ENCODE measurements around the gene NSUN3. TPM values are rescaled to one million over a fixed set of nuclear protein-coding genes. Genes with fewer than 3 reads are reported as not detected.

Gene NSUN3
- polyA plus RNA-seq, 1 of the 3 experiments (the other 2 are of a cell fraction): 2.9 TPM

- peak overlapping the region; percentile 34 to 35; a peak in 3 of 4 replicates for H3K4me3 ChIP-seq (ENCODE audit: low read depth in 2 of 2, low read length in 1 of 2)
- H3K9me3 ChIP-seq: no peaks in the 10 kb centered on the region
- no peak for DNase-seq
- no peaks in the 10 kb centered on the region for H3K27me3 ChIP-seq (ENCODE audit: insufficient read depth)
- no peaks in the 10 kb centered on the region for H3K36me3 ChIP-seq (replicated peaks in 1 of 2; ENCODE audit: control insufficient read depth in 1 of 2, insufficient read depth in 2 of 2, low read length in 1 of 2)
- no peaks in the 10 kb centered on the region for H3F3A ChIP-seq (replicated peaks; ENCODE audit: insufficient read depth)
- WGBS (ENCODE audit: low lambda C conversion rate): 23% methylated on average over 9 of the region's 9 CpGs
- CTCF ChIA-PET: interaction anchor here (1.1 kb wide), 1 partner anchor 90 kb away, joined by 5 read pairs; no protein-coding TSS in a partner anchor
- peak overlapping the region; percentile 65 for H3K4me2 ChIP-seq
- TF ChIP-seq RXRA (IDR thresholded peaks at IDR 0.05; ENCODE audit: borderline replicate concordance, low read depth): no peak
- no peak for TF ChIP-seq EZH2phosphoT487 (IDR thresholded peaks at IDR 0.05; ENCODE audit: borderline replicate concordance, low read depth)
- no peak for TF ChIP-seq RCOR1 (IDR thresholded peaks at IDR 0.05; ENCODE audit: low read length)
- TF ChIP-seq ZBTB33 (IDR thresholded peaks at IDR 0.05; ENCODE audit: borderline replicate concordance, low read depth): no peak
- no peak for TF ChIP-seq RAD21 (IDR thresholded peaks at IDR 0.05; ENCODE audit: low read length)
- TF ChIP-seq USF1 (IDR thresholded peaks at IDR 0.05; ENCODE audit: borderline replicate concordance, low read depth): no peak
- TF ChIP-seq YY1 (IDR thresholded peaks at IDR 0.05; ENCODE audit: low read depth): no peak
- TF ChIP-seq GATA2 (CRISPR knock-in tag; IDR thresholded peaks at IDR 0.05): no peak
- no peak for TF ChIP-seq REST (IDR thresholded peaks at IDR 0.05; ENCODE audit: low read depth, low read length)
- no peak for TF ChIP-seq GABPA (IDR thresholded peaks at IDR 0.05; ENCODE audit: low read depth)
- TF ChIP-seq MAX (IDR thresholded peaks at IDR 0.05; ENCODE audit: low read depth): no peak
- no peak for TF ChIP-seq CHD2 (IDR thresholded peaks at IDR 0.05; ENCODE audit: low read length, partially characterized antibody)
- TF ChIP-seq FOXM1 (IDR thresholded peaks at IDR 0.05; ENCODE audit: low read depth): no peak
- TF ChIP-seq SIN3A (IDR thresholded peaks at IDR 0.05; ENCODE audit: borderline replicate concordance, low read depth, low read length): no peak
- no peak for TF ChIP-seq SMC3 (IDR thresholded peaks at IDR 0.05; ENCODE audit: low read depth, low read length)
- TF ChIP-seq IRF3 (IDR thresholded peaks at IDR 0.05; ENCODE audit: low read depth, low read length): no peak
- TF ChIP-seq JUND (IDR thresholded peaks at IDR 0.05): 0 out of 2 replicates have a peak, but pooled peaks have one; percentile 22
- no peak for TF ChIP-seq RFX5 (IDR thresholded peaks at IDR 0.05; ENCODE audit: low read length)
- peak; percentile 34; the same call in 1 of the 2 replicates for TF ChIP-seq FOSL2 (IDR thresholded peaks at IDR 0.05; ENCODE audit: borderline replicate concordance, low read depth)
- no peak for TF ChIP-seq EP300 (IDR thresholded peaks at IDR 0.05; ENCODE audit: borderline replicate concordance in 1 of 2, low read depth in 1 of 2, low read length in 1 of 2)
- peak; percentile 25; the same call in 1 of the 2 replicates for TF ChIP-seq CTCF (IDR thresholded peaks at IDR 0.05)
- no peaks in the 10 kb centered on the region for H3K79me2 ChIP-seq (ENCODE audit: insufficient read depth)
- no peaks in the 10 kb centered on the region for H4K20me1 ChIP-seq (ENCODE audit: insufficient read depth)
- H3K9me2 ChIP-seq: no peaks in the 10 kb centered on the region
- peaks cover 7 to 13% of the 10 kb centered on the region in 2 experiments; a peak in 3 of 4 replicates for H3K4me1 ChIP-seq (ENCODE audit: control insufficient read depth in 1 of 2, insufficient read depth in 2 of 2, low read depth in 1 of 2, low read length in 1 of 2)
- peak overlapping the region in 1 of 2 experiments; percentile 42; a peak in 3 of 4 replicates for H3K27ac ChIP-seq (ENCODE audit: low read depth in 2 of 2, low read length in 1 of 2)
- POLR2A ChIA-PET: no interaction called here
- H2AFZ ChIP-seq (ENCODE audit: low read depth): peak overlapping the region; percentile 62; the same call in 1 of the 2 replicates
- peak overlapping the region; percentile 38; the same call in 1 of the 2 replicates for H3K9ac ChIP-seq
Measured at GRCh38 chr3:94159062-94159828, 96.4 kb downstream of the NSUN3 start.
